ENCODE data around the gene ZHX3.

Gene ZHX3

GRCh38 chr20:41290804-41291389 is 26.6 kb downstream of the ZHX3 start:
- no peak for DNase-seq

GRCh38 chr20:41287327-41287726 is 30.2 kb downstream of the ZHX3 start:
- DNase-seq: no peak

GRCh38 chr20:41286240-41286851 is 31.2 kb downstream of the ZHX3 start:
- no peak for DNase-seq

- DNase-seq: no peak
These were observed 37.8 kb downstream of the ZHX3 start for GRCh38 chr20:41279546-41280225.

DNA sequence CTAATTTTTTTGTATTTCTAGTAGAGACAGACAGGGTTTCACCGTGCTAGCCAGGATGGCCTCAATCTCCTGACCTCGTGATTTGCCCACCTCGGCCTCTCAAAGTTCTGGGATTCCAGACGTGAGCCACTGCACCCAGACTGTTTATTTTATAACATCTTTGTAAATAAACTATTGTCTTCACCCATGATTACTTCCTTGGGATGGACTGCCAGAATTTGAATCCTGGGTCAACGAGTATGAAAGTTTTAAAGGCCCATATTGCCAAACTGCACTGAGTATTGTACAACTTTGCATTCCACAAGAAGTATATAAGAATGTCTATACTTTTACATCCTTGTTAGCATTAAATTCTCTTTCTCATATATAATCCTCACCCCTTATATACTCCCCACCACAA is 38.6 kb downstream of the ZHX3 start:
- DNase-seq: no peak

DNA sequence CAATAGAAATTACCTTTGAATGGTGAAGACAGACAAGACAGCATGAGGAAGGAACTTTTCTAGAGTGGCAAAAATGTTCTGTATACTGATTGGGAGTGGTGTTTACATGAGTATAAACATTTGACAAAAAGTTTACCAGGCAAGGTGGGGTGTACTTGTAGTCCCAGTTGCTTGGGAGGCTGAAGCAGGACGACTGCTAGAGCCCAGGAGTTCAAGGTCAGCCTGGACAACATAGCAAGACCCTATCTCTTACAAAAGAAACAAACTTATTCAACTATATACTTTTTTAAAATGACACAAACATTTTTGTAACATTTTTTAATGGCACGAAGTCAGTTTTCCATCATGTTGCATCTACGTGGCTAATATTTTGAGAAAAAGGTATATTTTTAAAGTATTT is 40.5 kb downstream of the ZHX3 start:
- DNase-seq: no peak

DNA sequence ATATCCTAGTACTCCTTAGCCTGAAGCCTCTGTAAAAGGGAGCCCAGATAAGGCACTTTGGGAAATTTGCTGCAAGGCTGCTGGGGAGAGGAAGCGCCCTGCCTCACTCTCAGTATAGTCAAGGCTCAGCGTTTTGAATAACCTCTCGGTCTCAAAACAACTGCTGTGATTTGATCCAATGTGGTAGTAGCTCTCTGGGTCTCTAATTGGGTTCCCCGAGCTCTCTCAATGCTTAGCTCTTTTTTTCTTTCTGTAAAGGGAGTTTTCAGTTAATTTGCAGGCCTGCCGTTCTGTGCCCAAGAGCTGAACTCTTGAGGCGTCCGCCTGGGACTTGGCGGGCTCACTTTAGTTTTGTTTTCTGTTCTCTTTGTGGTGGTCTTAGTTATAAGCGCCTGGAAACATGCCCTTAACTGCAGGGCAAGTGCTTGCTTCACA is 41.2 kb downstream of the ZHX3 start:
- DNase-seq: no peak

DNA sequence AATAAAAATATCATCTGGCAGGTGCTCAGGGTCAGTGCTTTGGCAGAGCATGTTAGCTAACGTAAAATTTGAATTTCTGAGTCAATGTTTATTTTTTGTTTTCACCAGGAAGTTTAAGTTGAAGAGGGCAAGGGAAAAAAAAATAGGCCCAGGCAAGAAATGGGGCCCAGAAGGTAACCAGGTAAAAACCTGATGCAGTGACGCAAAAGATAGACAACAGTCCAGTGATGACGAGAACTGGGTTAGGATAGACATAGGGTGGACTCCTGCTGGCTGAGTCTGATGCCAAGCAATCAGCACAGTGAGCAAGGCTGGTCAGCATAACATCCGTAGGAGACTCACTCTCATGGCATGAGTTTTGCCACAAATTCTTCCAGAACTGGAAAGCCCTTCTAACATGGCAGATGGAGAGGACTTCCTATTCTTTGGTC is 42.2 kb downstream of the ZHX3 start:
- no peak for DNase-seq

DNA sequence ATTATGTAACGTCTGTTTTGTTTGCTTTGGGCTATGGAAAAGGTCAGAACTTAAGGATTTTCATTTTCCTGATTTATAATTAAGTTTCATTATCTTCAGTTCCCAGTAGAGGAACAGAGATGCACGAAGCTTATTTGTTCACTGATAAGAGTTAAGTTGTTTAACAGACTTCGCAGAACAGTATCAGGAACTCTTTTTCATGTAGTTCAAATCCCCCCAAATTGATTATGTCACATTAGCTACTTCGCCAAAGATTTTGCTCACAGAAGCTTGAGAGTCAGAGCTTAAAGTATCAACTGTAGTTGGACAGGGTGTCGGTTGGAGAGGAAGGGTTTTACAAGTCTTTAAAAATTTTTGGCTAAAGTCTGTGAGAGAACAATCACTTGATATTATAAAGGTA is 43.4 kb downstream of the ZHX3 start:
- DNase-seq: no peak

DNA sequence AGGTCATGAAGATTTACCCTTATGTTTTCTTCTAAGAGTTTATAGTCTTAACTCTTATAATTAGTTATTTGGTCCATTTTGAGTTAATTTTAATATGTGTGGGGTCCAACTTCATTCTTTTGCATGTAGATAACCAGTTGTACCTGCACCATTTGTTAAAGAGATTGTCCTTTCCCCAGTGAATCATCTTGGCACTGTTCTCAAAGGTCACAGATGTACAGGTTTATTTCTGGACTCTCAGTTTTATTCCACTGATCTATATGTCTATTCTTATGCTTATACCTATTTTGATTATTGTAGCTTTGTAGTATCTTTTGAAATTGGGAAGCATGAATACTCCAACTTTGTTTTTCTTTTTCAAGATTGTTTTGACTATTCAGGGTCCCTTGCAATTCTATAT is 44.1 kb downstream of the ZHX3 start:
- no peak for DNase-seq

- no peak for DNase-seq
These were observed 45.2 kb downstream of the ZHX3 start for GRCh38 chr20:41272339-41272738.

- no peak for DNase-seq
These were observed 48.4 kb downstream of the ZHX3 start for GRCh38 chr20:41268917-41269652.

DNA sequence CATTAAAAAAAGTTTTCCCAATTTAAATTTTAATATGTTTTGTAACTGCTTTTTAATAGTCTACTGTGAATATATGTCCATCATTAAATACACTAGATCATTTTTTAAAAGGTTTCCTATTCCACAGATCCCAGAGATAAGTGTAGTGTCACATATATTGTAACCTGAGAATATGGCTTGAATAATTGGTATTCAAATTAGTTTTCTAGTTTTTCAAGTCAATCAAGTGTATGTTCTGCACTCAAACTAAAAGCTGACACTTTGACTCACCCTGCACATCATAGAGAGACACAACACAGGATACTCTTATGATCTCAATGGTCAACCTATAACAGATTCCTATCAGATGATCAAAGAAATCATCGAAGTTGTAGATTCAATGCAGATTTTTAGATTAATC is 49.1 kb downstream of the ZHX3 start:
- DNase-seq: no peak

GRCh38 chr20:41265938-41266337 is 51.6 kb downstream of the ZHX3 start:
- no peak for DNase-seq

- DNase-seq: no peak
These were observed 52.7 kb downstream of the ZHX3 start for GRCh38 chr20:41264819-41265218.

GRCh38 chr20:41261790-41262717 is 55.5 kb downstream of the ZHX3 start:
- no peak for DNase-seq

- DNase-seq: no peak
These were observed 56.3 kb downstream of the ZHX3 start for GRCh38 chr20:41261260-41261659.

DNA sequence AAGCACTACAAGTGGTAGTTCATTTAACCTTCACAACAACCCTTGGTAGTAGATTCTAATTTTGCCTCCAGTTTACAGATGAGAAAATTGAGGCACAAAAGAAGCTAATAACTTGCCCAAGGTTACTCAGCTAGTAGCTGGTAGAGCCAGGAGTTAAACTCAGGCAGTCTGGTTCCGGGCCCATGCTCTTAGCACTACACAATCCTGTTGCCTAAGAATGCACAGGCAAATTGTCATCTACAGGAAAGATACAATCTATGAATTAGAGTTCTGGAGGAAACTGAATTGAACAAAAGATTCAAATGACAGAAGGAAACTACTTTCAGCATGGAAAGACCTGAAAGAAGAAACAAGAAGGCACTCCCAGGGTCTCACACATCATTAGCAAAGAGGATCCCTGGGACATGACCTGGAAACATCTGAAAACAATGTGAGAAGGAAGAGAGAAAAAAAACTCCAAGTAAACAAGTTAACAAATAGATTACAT is 56.8 kb downstream of the ZHX3 start:
- no peak for DNase-seq

- no peak for DNase-seq
These were observed 58.2 kb downstream of the ZHX3 start for GRCh38 chr20:41259309-41259708.

- no peak for DNase-seq
These were observed 59.1 kb downstream of the ZHX3 start for GRCh38 chr20:41258474-41258873.

DNA sequence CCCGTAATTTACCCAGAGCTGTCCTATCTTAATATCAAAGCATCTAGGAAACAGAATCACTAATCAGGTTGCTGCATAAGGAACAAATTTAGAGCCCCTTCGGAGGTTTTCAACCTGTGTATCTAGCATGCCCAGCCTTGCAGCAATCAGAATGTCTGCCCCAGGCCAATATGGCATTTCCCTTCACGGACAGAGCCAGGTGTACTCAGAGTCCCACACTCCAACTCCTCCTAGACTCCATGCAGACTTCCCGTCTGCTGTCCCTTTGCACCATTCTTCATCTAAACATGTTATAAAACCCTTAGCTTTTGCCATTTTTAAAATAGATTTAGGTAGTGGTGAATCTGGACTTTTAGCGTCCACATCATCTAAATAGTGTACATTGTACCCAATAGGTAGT is 61.0 kb downstream of the ZHX3 start:
- DNase-seq: no peak

DNA sequence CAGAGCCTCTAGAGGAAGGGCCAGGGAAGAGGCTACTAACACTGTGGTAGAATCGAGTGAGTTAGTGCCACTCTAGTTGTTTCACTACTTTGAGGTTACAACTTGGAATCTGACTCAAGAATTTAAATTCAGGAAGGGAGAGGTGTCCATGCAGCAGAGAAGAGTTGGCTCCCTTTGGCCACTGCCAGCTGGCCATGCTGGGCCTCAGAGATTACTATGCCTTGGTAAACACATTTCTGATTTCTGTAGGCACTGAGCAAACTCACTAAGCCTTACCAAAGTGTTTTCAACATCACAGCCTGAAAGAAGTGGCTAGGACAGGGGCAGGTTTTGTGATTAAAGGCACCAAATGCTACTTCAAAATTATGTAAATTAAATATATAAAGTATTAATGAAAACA is 61.9 kb downstream of the ZHX3 start:
- DNase-seq: no peak
